Esophagus muscularis mucosa (tissue), 4 donors: Measurements from ENCODE around the gene GNG7.

Source experiments
- CTCF ChIP-seq, 3 experiments: fragments of 200-600 bp in 2 of 3; fragments of 450-650 bp in 1 of 3; sonication (generic) in 2 of 3; IDR thresholded peaks; one replicate each; pipeline ENCODE4 v1.5.1; 2017 to 2019; ENCODE audit warnings: antibody characterized with exemption in 3 of 3, mild to moderate bottlenecking in 2 of 3, moderate library complexity in 1 of 3
- EP300 ChIP-seq: sonication (generic); formaldehyde crosslinking; IDR thresholded peaks from one replicate; pipeline ENCODE4 v1.6.1; 2017; ENCODE audit warnings: antibody characterized with exemption
- POLR2A ChIP-seq: fragments of 450-650 bp; IDR thresholded peaks from one replicate; pipeline ENCODE4 v1.6.1; 2017; ENCODE audit warnings: antibody characterized with exemption, moderate library complexity, mild to moderate bottlenecking, low read depth
- POLR2AphosphoS5 ChIP-seq, 2 donors: sonication (generic); formaldehyde crosslinking; IDR thresholded peaks; one replicate each; pipeline ENCODE4 v1.6.1; 2017; ENCODE audit warnings: antibody characterized with exemption in 2 of 2

- TF ChIP-seq CTCF (IDR thresholded peaks at IDR 0.05), result no peak
- TF ChIP-seq POLR2AphosphoS5 (IDR thresholded peaks at IDR 0.05), result no peak
- TF ChIP-seq EP300, result no peak
- TF ChIP-seq POLR2A, result no peak
Measured at GRCh38 chr19:2600914-2601870, 101.3 kb downstream of the GNG7 start.
